GM12892 (cell line): ENCODE results near the gene PGR.

ENCODE experiments used
- DNase-seq: peaks from one replicate; pipeline ENCODE4 v3.0.0; 2011; ENCODE audit not compliant: insufficient read length
- FAIRE-seq: peaks from 2 replicates; lab custom pipeline; 2011; peaks lifted over from hg19 to GRCh38; lab: Jason Lieb, UNC
- POLR2A ChIP-seq: IDR thresholded peaks from 2 replicates; pipeline ENCODE4 v1.6.1; 2011; ENCODE audit warnings: low read depth, low read length, control low read depth
- POLR2AphosphoS5 ChIP-seq: IDR thresholded peaks from 2 replicates; pipeline ENCODE4 v1.6.1; 2011; ENCODE audit warnings: low read depth, low read length, control low read depth
- TAF1 ChIP-seq: IDR thresholded peaks from 2 replicates; pipeline ENCODE4 v1.6.1; 2011; ENCODE audit warnings: low read depth, mild to moderate bottlenecking, control low read depth, low read length, borderline replicate concordance

PGR gene

GRCh38 chr11:100990931-100991330 lies 138.7 kb downstream of the PGR start:
- TF ChIP-seq POLR2AphosphoS5 = no peak
- no peak for FAIRE-seq
- no peak for DNase-seq

- DNase-seq (no peak), FAIRE-seq (no peak)
- TF ChIP-seq TAF1 (no peak), POLR2AphosphoS5 (no peak), POLR2A (no peak)
These were observed 144.9 kb downstream of the PGR start for GRCh38 chr11:100984668-100985067.

- no peak for DNase-seq
- no peak for TF ChIP-seq TAF1
- TF ChIP-seq POLR2AphosphoS5 = no peak
- TF ChIP-seq POLR2A = no peak
- no peak for FAIRE-seq
These were observed 148.3 kb downstream of the PGR start for GRCh38 chr11:100981196-100981824.

GRCh38 chr11:100980156-100980555 lies 149.5 kb downstream of the PGR start:
- DNase-seq (no peak), FAIRE-seq (no peak)
- TF ChIP-seq POLR2A (no peak), TAF1 (no peak), POLR2AphosphoS5 (no peak)
